Activated naive CD4-positive, alpha-beta T cell treated with anti-CD3 and anti-CD28 coated beads for 36 hours (primary cell): ENCODE measurements around the gene TLCD3B. TPM values are rescaled to one million over a fixed set of nuclear protein-coding genes. Genes with fewer than 3 reads are reported as not detected.
"Not testable (repeated sequence)": the region's sequence is repeated elsewhere in the genome, so short reads cannot be mapped to it uniquely, and the experiment has no call there.

Experiments used
- CTCF ChIA-PET: fragments of 350-600 bp; sonication (Branson Sonifier 250); formaldehyde crosslinking; loops from one replicate; lab custom pipeline; 2021; ENCODE audit warnings: antibody characterized with exemption; lab: Charles Lee
- DNase-seq: peaks from one replicate; pipeline ENCODE4 v3.0.0-alpha.2; 2020
- H3K27ac Mint-ChIP-seq: one replicate; pipeline ENCODE4 v1.8.0; 2021; ENCODE audit warnings: mild to moderate bottlenecking, mixed read lengths
- H3K27me3 Mint-ChIP-seq: one replicate; pipeline ENCODE4 v1.8.0; 2021; ENCODE audit warnings: low read depth, mixed read lengths
- H3K36me3 Mint-ChIP-seq: one replicate; pipeline ENCODE4 v1.8.0; 2021; ENCODE audit warnings: low read depth, mixed read lengths
- H3K4me1 Mint-ChIP-seq: one replicate; pipeline ENCODE4 v1.8.0; 2021; ENCODE audit warnings: low read depth, mixed read lengths
- H3K4me3 Mint-ChIP-seq: one replicate; pipeline ENCODE4 v1.8.0; 2021; ENCODE audit warnings: mild to moderate bottlenecking, moderate library complexity, mixed read lengths
- H3K9me3 Mint-ChIP-seq: one replicate; pipeline ENCODE4 v1.8.0; 2021; ENCODE audit warnings: mixed read lengths
- intact Hi-C: fragments of 100-400 bp; cut with micrococcal nuclease; formaldehyde crosslinking; loops from one replicate; pipeline ENCODE4 v1.15.1; 2023
- total RNA-seq, 2 experiments: library from RNA; stranded (reverse); gene quantifications; one replicate each; pipeline ENCODE4 v1.2.3, GENCODE V29; 2021

TLCD3B gene
- total RNA-seq, 2 experiments from 2014 or later: 4.6 to 6.1 TPM

DNA sequence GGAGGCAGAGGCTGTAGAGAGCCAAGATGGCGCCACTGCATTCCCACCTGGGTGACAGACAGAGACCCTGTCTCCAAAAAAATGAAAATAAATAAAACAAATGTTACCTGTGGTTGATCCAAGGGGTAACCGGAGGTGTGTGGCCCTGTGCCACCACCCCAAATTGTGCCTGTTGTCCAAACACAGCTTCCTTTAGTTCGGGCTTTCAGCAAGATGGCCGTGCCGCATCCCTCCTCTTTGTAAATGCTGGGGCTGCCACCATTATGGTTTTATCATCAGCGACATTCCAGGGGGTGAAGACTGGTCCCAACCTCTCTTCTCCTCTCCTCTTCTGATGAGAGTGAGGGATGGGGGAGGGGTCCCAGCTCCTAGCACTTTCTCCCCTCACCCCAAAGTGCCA lies 8.2 kb downstream of the TLCD3B start, which contains the start of gene C16orf92:
C16orf92 (plus strand) TSS at position 312 of the 400 bp plus-strand sequence. CDS start 143 bp downstream, outside the sequence.
- peaks cover 3% of the 10 kb centered on the region for H3K4me1 Mint-ChIP-seq
- H3K27ac Mint-ChIP-seq: no peak within 1 kb of the TSS
- CTCF ChIA-PET: interaction anchor here (0.6 to 2.6 kb wide), 7 partner anchors 9 to 331 kb away, joined by 3 to 26 read pairs (median 4); partner anchors contain the start of gene KCTD13
- intact Hi-C loops: loop anchor here (5.0 to 10.0 kb wide), 4 partner anchors 51 to 216 kb away; partner anchors contain the start of genes CDIPT, KCTD13, MAZ and TAOK2
- no peak for DNase-seq
- no peak within 1 kb of the TSS for H3K4me3 Mint-ChIP-seq
- no peaks in the 10 kb centered on the region for H3K36me3 Mint-ChIP-seq
- peaks cover 14% of the 10 kb centered on the region for H3K27me3 Mint-ChIP-seq
- no peaks in the 10 kb centered on the region for H3K9me3 Mint-ChIP-seq

DNA sequence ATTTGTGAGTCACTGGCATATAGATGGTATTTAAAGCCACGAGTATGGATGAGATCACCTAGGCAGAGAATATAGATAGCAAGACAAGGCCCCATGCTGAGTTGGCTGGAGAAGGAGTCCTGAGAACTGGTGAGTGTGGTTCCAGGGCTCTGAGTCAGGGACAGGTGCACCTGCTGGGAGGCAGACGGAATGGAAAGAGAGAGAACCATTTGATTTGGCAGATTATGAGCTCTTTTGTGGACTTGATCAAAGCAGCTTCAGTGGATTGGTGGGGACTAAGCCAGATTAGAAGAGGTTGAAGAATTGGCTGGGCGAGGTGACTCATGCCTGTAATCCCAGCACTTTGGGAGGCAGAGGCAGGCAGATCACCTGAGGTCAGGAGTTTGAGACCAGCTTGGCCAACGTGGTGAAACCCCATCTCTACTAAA lies 12.3 kb downstream of the TLCD3B start:
- CTCF ChIA-PET: interaction anchor here (1.2 to 1.7 kb wide), 2 partner anchors 13 to 318 kb away, joined by 3 to 12 read pairs; partner anchors contain the start of gene TLCD3B
- H3K36me3 Mint-ChIP-seq: no peaks in the 10 kb centered on the region
- no peaks in the 10 kb centered on the region for H3K9me3 Mint-ChIP-seq
- no peak for DNase-seq
- H3K27ac Mint-ChIP-seq: no peak overlapping the region
- no peak overlapping the region for H3K4me3 Mint-ChIP-seq
- no peaks in the 10 kb centered on the region for H3K27me3 Mint-ChIP-seq
- H3K4me1 Mint-ChIP-seq: peaks cover 3% of the 10 kb centered on the region
- intact Hi-C loops: no loop called here

DNA sequence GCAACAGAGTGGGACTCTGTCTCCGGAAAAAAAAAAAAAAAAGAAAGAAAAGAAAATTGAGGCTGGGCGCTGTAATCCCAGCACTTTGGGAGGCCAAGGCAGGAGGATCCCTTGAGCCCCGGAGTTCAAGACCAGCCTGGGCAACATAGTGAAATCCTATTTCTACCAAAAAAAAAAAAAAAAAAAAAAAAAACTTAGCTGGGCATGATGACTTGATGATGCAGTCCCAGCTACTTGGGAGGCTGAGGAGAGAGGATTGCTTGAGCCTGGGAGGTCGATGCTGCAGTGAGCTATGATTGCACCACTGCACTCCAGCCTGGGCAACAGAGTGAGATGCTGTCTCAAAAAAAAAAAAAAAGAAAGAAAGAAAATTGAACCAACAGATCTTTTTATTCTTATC lies 13.1 kb downstream of the TLCD3B start:
- CTCF ChIA-PET, intact Hi-C loops, H3K9me3 Mint-ChIP-seq: not testable (repeated sequence)

DNA sequence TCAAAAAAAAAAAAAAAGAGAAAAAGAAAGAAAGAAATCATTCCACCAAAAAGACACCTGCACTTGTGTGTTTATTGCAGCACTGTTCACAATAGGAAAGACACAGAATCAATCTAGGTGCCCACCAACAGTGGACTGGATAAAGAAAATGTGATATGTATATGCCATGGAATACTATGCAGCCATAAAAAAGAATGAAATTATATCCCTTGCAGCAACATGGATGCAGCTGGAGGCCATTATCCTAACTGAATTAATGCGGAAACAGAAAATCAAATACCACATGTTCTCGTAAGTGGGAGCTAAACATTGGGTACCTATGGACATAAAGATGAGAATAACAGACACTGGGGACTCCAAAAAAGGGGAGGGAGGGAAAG lies 13.8 kb downstream of the TLCD3B start:
- DNase-seq: no peak

More for the DNA sequence above, 13.1 kb downstream of the TLCD3B start:
- H3K27me3 Mint-ChIP-seq, H3K27ac Mint-ChIP-seq, DNase-seq, H3K4me3 Mint-ChIP-seq, H3K4me1 Mint-ChIP-seq, H3K36me3 Mint-ChIP-seq: not testable (repeated sequence)

DNA sequence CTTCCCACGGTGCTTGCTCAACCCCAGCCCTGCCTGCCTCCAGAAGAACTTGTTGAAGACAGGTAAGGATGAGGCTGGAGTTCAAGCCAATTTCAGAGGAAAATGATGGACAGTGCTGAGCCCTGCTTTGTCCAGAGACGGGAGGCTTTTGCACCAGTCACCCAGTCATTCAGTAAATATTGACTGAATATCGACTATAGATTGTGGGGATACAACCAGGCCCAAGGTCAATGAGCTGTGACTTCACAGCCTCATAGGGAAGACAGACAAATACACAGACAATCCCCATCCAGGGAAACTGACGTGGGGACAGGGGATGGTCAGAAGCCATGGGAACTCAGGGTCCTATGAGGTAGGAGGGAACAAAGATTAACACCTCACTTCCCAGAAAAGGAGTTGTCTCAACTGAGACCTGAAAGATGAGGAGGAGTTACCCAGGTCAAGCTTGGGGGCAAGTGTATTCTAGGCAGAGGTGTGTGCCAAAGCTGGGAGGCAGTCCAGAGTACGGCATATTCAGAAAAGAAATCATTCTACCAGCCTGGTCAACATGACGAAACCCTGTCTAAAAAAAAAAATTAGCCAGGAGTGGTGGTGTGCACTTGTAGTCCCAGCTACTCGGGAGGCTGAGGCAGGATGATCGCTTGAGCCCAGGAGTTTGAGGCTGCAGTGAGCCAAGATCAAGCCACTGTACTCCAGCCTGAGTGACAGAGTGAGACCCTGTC lies 14.4 kb downstream of the TLCD3B start:
- no peaks in the 10 kb centered on the region for H3K9me3 Mint-ChIP-seq
- no peak overlapping the region for H3K27ac Mint-ChIP-seq
- peaks cover 5% of the 10 kb centered on the region for H3K27me3 Mint-ChIP-seq
- no peaks in the 10 kb centered on the region for H3K36me3 Mint-ChIP-seq
- no peak overlapping the region for H3K4me3 Mint-ChIP-seq
- intact Hi-C loops: no loop called here
- CTCF ChIA-PET: interaction anchor here (1.8 kb wide), 1 partner anchor 16 kb away, joined by 6 read pairs; no protein-coding TSS in a partner anchor
- DNase-seq: no peak
- peaks cover 6% of the 10 kb centered on the region for H3K4me1 Mint-ChIP-seq

More for the DNA sequence above, 13.8 kb downstream of the TLCD3B start:
- no peaks in the 10 kb centered on the region for H3K9me3 Mint-ChIP-seq
- intact Hi-C loops: no loop called here
- H3K4me1 Mint-ChIP-seq: peaks cover 3% of the 10 kb centered on the region
- no peaks in the 10 kb centered on the region for H3K36me3 Mint-ChIP-seq
- no peak overlapping the region for H3K4me3 Mint-ChIP-seq
- no peaks in the 10 kb centered on the region for H3K27me3 Mint-ChIP-seq
- CTCF ChIA-PET: interaction anchor here (1.8 kb wide), 1 partner anchor 15 kb away, joined by 6 read pairs; no protein-coding TSS in a partner anchor
- H3K27ac Mint-ChIP-seq: no peak overlapping the region

DNA sequence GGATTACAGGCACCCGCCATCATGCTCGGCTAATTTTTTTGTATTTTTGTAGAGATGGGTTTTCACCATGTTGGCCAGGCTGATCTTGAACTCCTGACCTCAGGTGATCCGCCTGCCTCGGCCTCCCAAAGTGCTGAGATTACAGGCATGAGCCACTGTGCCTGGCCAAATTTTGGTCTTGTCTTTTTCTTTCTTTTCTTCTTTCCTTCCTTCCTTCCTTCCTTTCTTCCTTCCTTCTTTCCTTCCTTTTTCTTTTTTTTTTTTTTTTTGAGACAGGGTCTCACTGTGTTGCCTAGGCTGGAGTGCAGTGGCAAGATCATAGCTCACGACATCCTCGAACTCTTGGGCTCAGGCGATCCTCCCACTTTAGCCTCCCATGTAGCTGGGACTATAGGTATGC lies 15.6 kb downstream of the TLCD3B start:
- CTCF ChIA-PET: interaction anchor here (0.6 to 1.8 kb wide), 3 partner anchors 10 to 167 kb away, joined by 3 to 6 read pairs (median 4); no protein-coding TSS in a partner anchor
- H3K4me3 Mint-ChIP-seq, DNase-seq, H3K27me3 Mint-ChIP-seq, intact Hi-C loops, H3K4me1 Mint-ChIP-seq, H3K9me3 Mint-ChIP-seq, H3K27ac Mint-ChIP-seq, H3K36me3 Mint-ChIP-seq: not testable (repeated sequence)

DNA sequence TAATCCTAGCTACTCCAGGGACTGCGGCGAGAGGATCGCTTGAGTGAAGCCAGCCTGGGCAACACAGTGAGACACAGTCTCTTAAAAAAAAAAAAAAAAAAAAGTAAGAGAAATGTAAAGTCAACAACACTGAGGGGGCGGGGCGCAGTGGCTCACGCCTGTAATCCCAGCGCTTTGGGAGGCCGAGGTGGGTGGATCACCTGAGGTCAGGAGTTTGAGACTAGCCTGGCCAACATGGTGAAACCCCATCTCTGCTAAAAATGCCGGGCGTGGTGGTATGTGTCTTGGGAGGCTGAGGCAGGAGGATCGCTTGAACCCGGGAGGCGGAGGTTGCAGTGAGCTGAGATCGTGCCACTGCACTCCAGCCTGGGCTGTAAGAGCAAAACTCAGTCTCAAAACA lies 18.5 kb downstream of the TLCD3B start:
- H3K36me3 Mint-ChIP-seq, H3K27ac Mint-ChIP-seq, H3K4me1 Mint-ChIP-seq, DNase-seq, intact Hi-C loops, H3K9me3 Mint-ChIP-seq: not testable (repeated sequence)
- peaks cover 18% of the 10 kb centered on the region for H3K27me3 Mint-ChIP-seq
- CTCF ChIA-PET: interaction anchor here (0.7 kb wide), 1 partner anchor 119 kb away, joined by 3 read pairs; no protein-coding TSS in a partner anchor
- H3K4me3 Mint-ChIP-seq: peak overlapping the region; percentile 29

DNA sequence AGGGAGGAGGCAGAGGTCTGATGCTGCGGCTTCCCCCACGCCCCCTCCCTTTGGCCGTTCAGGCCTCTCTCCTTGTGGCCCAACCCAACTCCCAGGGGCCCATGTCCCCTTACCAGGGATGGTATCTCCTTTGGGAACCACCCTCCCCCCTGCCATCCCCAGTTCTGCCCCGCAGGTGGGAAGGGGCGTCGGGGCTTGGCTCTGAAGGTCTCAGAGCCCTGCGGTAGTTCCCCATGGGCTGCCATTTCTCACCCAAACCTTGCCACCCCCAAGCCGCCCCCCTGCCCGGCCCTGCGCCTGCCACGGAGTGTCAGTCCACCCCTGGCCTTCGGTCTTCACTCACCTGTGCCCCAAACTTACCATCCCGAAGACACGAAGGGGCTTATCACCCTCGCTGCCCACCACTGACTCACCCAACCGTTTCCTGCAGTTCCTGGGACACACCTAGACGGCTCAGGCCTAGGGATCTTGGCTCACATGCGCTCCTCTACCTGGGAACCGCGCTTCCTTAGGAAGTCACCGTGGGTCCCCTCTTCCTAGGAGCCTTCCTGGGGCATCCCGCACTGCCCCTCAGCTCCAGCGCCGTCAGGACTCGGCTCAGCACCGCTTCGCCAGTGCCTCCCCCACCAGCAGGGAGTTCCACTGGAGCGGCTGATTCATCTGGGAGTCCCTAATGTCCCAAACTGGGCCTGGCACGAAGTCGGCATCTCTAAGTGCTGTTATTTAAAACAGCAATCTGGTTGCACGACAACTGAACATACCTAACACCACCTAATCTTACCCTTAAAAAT lies 19.2 kb downstream of the TLCD3B start:
- Mint-ChIP-seq H3K27ac (no peak overlapping the region), H3K4me1 (peaks cover 7% of the 10 kb centered on the region)
- CTCF ChIA-PET: interaction anchor here (0.7 kb wide), 1 partner anchor 119 kb away, joined by 3 read pairs; no protein-coding TSS in a partner anchor

DNA sequence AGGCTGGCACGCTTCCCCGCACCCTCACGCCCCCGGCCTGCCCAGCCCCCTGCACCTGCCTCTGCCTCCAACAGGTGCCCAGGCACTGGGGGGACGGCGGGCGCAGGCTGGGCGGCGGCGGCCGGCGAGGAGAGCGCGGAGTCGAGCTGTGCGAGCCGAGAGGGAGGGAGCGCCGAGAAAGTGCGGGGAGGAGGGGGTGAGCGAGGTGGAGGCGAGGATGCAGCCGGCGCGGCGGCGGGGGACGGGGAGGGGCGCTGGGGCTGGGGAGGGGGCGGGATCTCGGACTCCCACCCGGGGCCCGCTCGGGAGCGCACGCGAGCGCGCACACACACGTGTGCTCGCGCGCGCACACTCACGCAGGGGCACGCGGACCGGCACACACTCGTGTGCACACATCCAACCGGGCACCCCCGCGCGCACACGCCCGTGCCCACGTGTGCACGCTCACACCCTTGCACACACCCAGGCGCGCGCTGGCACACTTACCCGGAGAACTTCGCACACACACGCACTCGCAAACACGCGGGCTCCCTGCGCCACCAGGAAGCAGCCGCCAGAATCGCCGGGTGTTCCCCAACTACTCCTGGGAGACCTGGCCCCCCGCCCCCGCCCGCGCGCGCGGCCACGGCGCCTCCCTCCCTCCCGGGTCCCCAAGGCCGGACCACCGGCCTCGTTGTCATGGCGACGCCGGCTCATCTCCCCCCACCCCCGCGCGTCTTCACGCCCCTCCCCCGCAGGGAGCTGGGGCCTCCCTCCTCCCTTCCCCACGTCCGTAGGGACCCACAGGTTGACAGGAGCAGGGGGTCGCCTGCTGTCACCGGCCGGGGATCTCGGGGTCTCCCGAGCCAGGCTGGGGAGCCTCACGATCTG lies 20.0 kb downstream of the TLCD3B start, which contains the start of gene DOC2A:
DOC2A (minus strand) TSS at position 184 of the 870 bp plus-strand sequence. CDS start 805 bp downstream, outside the sequence.
- CTCF ChIA-PET: interaction anchor here (0.6 kb wide), 1 partner anchor 311 kb away, joined by 3 read pairs; no protein-coding TSS in a partner anchor
- H3K36me3 Mint-ChIP-seq: no peaks in the 10 kb centered on the region
- H3K27ac Mint-ChIP-seq: no peak within 1 kb of the TSS
- intact Hi-C loops: loop anchor here (1.0 kb wide), 1 partner anchor 21 kb away; no protein-coding TSS in a partner anchor
- peaks cover 18% of the 10 kb centered on the region for H3K27me3 Mint-ChIP-seq
- peak; percentile 47 for DNase-seq
- no peaks in the 10 kb centered on the region for H3K9me3 Mint-ChIP-seq
- peaks cover 7% of the 10 kb centered on the region for H3K4me1 Mint-ChIP-seq
- peak within 1 kb of the TSS; percentile 72 for H3K4me3 Mint-ChIP-seq

More for the DNA sequence above, 19.2 kb downstream of the TLCD3B start:
- H3K4me3 Mint-ChIP-seq: peak overlapping the region; percentile 72
- H3K27me3 Mint-ChIP-seq: peaks cover 18% of the 10 kb centered on the region
- H3K36me3 Mint-ChIP-seq: no peaks in the 10 kb centered on the region
- H3K9me3 Mint-ChIP-seq: no peaks in the 10 kb centered on the region
- intact Hi-C loops: no loop called here
- DNase-seq: no peak

DNA sequence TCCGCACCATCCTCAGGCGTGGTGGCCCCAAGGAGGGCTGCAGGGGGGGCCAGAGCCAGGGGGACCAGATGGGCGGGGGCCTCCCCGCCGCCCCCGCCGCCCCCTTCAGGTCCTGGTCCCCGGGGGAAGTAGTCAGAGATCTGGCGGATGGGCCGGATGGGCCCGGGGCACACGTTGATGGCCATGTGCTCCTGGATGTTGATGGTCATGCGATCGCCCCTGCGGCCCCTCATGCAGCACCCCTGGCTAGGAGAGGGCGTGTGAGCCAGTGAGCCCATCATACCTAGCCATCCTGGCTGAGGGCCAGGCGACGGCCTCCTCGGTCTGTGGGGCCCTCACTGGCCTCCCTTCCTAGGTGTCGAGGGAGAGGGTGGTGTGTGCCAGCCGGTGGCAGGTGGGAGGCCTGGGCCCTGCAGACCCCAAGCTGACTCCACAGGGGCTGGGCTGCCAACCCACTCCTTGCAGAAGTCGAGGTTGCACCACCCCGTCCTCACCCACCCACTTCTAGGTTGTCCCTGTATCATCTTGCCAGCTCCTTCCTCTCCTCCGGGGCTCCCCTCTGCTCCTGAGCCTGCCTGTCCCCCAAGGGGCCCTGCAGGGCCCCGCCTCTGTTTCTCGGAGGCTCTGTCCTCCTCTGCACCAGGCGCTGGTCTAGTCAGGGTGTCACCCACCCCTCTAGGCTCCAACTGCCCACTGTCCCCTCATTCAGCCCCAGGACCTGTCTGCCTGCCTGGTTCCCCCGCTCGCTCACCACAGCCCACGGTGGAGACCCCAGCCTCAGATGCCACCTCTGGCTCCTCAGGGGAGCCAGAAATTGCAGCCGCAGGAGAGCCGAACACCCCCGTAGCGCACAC lies 20.9 kb downstream of the TLCD3B start:
- intact Hi-C loops: loop anchor here (1.0 to 5.0 kb wide), 2 partner anchors 22 to 38 kb away; partner anchors contain the start of gene TAOK2
- CTCF ChIA-PET: no interaction called here
- no peak for DNase-seq
- peak overlapping the region; percentile 60 for H3K4me3 Mint-ChIP-seq
- peaks cover 18% of the 10 kb centered on the region for H3K27me3 Mint-ChIP-seq
- H3K36me3 Mint-ChIP-seq: no peaks in the 10 kb centered on the region
- H3K4me1 Mint-ChIP-seq: peaks cover 7% of the 10 kb centered on the region
- no peak overlapping the region for H3K27ac Mint-ChIP-seq
- no peaks in the 10 kb centered on the region for H3K9me3 Mint-ChIP-seq
